Effector memory CD8-positive, alpha-beta T cell (primary cell): Measurements from ENCODE around the gene CERKL.

Experiments
- ATAC-seq: fragments of 150-1000 bp; cut with Tn5 transposase; replicated peaks from 2 replicates; pipeline ENCODE4 v1.10.0; 2021; ENCODE audit warnings: mild to moderate bottlenecking, moderate library complexity
- DNase-seq, 3 experiments: peaks; one replicate each; pipeline ENCODE4 v3.0.0; 2021
- H3K27ac Mint-ChIP-seq, 2 donors: one replicate each; pipeline ENCODE4 v1.8.0; 2022; ENCODE audit warnings: mild to moderate bottlenecking in 2 of 2, mixed read lengths in 2 of 2, moderate library complexity in 2 of 2
- H3K27me3 Mint-ChIP-seq, 2 donors: one replicate each; pipeline ENCODE4 v1.8.0; 2022; ENCODE audit warnings: mixed read lengths in 2 of 2
- H3K36me3 Mint-ChIP-seq: one replicate; pipeline ENCODE4 v1.8.0; 2022; ENCODE audit warnings: mild to moderate bottlenecking, moderate library complexity, mixed read lengths; ENCODE audit not compliant: insufficient read depth
- H3K4me1 Mint-ChIP-seq, 2 donors: one replicate each; pipeline ENCODE4 v1.8.0; 2022; ENCODE audit warnings: low read depth in 2 of 2, mixed read lengths in 2 of 2
- H3K4me3 Mint-ChIP-seq, 2 donors: one replicate each; pipeline ENCODE4 v1.8.0; 2022; ENCODE audit warnings: mild to moderate bottlenecking in 2 of 2, mixed read lengths in 2 of 2, moderate library complexity in 2 of 2
- H3K9me3 Mint-ChIP-seq, 2 donors: one replicate each; pipeline ENCODE4 v1.8.0; 2022; ENCODE audit warnings: mixed read lengths in 2 of 2

The CERKL gene

DNA sequence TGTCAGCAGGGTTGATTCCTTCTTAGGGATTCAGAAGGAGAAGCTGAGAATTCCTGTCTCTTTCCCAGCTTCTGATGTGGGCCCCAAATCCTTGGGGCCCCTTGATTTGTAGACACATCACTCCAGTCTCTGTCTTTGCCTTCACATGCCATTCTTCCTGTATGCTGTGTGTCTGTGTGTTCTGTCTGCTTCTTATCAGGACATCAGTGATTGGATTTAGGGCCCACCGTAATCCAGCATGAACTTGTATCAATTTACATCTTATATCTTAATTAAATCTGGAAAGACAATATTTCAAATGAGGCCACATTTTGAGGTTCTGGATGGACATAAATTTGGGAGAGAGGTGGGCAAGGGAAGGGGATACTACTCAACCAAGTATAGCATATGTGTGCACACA lies 13.7 kb upstream of the CERKL start:
- no peaks in the 10 kb centered on the region for H3K4me1 Mint-ChIP-seq
- peaks cover 61 to 65% of the 10 kb centered on the region in 2 donors for H3K27me3 Mint-ChIP-seq
- no peaks in the 10 kb centered on the region for H3K36me3 Mint-ChIP-seq
- no peaks in the 10 kb centered on the region for H3K9me3 Mint-ChIP-seq
- no peak overlapping the region for H3K4me3 Mint-ChIP-seq
- DNase-seq (no peak), ATAC-seq (no peak)
- H3K27ac Mint-ChIP-seq = no peak overlapping the region

DNA sequence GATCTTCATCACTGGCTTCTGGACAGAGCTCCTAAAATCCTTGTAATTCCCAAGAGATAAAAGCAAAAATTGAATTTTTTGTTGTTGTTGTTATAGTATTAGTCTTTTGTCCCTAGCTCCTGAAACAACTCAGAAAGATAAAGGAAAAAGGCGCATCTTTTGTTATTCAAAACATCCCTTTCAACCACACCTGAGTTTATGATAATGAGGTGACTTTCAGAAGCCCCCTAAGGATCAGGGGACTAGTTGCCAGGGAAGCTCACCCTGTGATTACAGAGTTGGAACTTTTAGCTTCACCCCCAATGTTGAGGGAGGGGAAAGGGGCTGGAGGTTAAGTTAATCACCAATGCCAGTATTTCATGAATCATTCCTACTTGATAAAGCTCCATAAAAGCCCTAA lies 10.3 kb upstream of the CERKL start:
- Mint-ChIP-seq H3K9me3 (no peaks in the 10 kb centered on the region), H3K27ac (no peak overlapping the region), H3K4me3 (no peak overlapping the region), H3K36me3 (no peaks in the 10 kb centered on the region), H3K4me1 (no peaks in the 10 kb centered on the region), H3K27me3 (peaks cover 42 to 53% of the 10 kb centered on the region in 2 donors)
- no peak for ATAC-seq
- no peak for DNase-seq

DNA sequence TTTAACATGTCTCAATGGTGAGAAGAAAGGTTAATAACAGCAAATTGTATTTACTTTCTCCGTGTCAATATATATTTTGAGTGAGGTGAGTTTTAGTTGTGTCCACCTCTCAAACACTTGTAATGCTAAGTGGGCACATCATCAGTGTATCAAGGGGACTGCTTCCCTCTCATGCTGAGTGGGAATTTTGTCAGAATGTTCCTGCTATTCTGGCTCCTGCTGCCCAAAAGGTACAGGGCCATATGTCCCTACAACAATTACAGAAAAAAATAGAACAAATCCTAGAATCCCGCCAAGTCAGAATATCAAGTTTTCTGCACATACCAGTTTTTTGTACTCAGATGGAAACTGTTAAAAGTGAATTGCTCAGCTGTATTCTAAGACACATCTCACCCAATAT lies 5.4 kb upstream of the CERKL start:
- no peaks in the 10 kb centered on the region for H3K36me3 Mint-ChIP-seq
- H3K27ac Mint-ChIP-seq = no peak overlapping the region
- ATAC-seq (no peak), DNase-seq (no peak)
- peaks cover 50 to 61% of the 10 kb centered on the region in 2 donors for H3K27me3 Mint-ChIP-seq
- no peak overlapping the region for H3K4me3 Mint-ChIP-seq
- H3K4me1 Mint-ChIP-seq = peaks cover 0 to under 1% of the 10 kb centered on the region in 2 donors
- no peaks in the 10 kb centered on the region for H3K9me3 Mint-ChIP-seq

DNA sequence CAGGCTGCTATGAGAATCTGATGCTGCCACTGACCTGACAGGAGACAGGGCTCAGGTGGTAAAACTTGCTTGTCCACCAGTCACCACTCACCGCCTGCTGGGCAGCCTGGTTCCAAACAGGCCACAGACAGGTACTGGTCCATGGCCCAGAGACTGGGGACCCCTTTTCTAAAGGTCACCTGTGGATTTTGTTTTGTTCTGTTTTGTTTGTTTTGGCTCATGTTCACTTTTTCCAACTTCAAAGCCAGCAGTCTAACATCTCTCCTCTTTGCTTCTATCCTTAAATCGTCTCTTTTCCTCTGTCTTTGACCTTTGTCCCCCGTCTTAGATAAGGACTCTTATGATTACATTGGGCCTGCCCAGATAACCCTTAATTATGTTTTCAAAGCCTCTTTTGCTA lies 3.3 kb upstream of the CERKL start:
- no peaks in the 10 kb centered on the region for H3K9me3 Mint-ChIP-seq
- no peaks in the 10 kb centered on the region for H3K36me3 Mint-ChIP-seq
- peaks cover 49 to 70% of the 10 kb centered on the region in 2 donors for H3K27me3 Mint-ChIP-seq
- ATAC-seq (no peak), DNase-seq (no peak)
- H3K27ac Mint-ChIP-seq = no peak overlapping the region
- H3K4me1 Mint-ChIP-seq = peaks cover 4 to 6% of the 10 kb centered on the region in 2 donors
- H3K4me3 Mint-ChIP-seq = no peak overlapping the region

DNA sequence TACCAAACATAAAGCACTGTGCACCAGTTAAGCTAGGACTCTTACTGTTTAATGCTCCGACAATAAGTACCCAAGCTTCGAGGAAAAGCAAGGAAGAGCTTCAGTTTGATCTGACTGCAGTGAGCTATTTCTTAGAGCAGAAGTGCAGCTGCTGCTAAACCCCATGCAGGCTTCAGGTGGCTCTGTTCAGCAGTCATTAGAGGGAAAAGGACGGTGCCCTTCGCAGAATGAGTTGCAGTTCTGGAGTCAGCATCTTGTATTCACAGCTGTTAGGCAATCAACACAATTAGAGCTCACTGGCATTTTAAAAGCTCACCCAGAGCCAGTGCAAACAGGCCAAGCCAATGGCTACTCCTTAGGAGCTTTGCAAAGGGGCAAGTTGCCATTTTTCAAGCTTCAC lies 1.5 kb upstream of the CERKL start:
- ATAC-seq (no peak), DNase-seq (no peak)
- no peak overlapping the region for H3K27ac Mint-ChIP-seq
- H3K9me3 Mint-ChIP-seq = no peaks in the 10 kb centered on the region
- H3K27me3 Mint-ChIP-seq = peaks cover 61 to 87% of the 10 kb centered on the region in 2 donors
- H3K4me3 Mint-ChIP-seq = no peak overlapping the region
- no peaks in the 10 kb centered on the region for H3K36me3 Mint-ChIP-seq
- peaks cover 4 to 6% of the 10 kb centered on the region in 2 donors for H3K4me1 Mint-ChIP-seq

DNA sequence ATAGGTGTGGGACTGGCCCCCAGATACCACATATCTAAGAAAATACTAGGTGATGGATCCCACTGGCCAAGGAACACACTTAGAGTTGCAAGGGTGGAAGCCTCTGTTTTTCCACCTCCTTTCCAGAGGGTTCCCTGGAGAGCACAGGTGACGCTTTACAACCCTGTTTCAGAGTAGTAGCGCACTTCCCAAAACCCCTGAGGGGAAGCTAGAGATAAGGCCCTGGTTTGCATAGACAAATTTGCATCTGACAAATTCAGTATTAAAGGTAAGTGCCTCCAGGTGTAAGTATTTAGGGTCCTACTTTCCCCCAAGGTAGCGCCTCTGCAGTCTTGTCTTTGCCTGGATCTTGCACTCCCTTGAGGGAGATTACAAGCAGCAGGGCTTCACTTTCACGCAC lies 474 bp upstream of the CERKL start:
- DNase-seq = no peak
- Mint-ChIP-seq H3K4me1 (peaks cover 4 to 6% of the 10 kb centered on the region in 2 donors), H3K36me3 (no peaks in the 10 kb centered on the region), H3K27me3 (peaks cover 71 to 94% of the 10 kb centered on the region in 2 donors), H3K4me3 (peak overlapping the region; percentile 74 to 83), H3K9me3 (no peaks in the 10 kb centered on the region), H3K27ac (no peak overlapping the region)
- ATAC-seq = no peak

DNA sequence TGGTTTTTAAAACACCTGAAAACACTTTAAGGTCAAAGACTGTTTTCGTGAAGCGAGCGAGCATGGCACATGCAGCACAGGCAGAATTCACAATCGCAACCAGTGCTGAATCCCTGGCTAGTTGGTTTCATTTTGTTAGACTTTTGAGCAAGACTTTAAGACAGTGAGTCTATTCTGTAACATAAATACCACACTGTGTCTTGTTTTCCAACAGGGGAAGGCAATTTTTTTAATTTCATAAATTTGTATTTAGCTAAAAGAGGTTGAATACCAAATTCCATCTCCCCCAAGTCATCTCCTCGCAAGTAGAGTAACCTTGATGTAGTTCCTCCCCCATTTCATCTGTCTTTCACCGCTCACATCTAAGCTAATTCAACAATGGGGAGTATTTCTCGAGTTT lies 1.4 kb downstream of the CERKL start:
- H3K27me3 Mint-ChIP-seq = peaks cover 82 to 95% of the 10 kb centered on the region in 2 donors
- no peaks in the 10 kb centered on the region for H3K36me3 Mint-ChIP-seq
- no peaks in the 10 kb centered on the region for H3K9me3 Mint-ChIP-seq
- no peak overlapping the region for H3K27ac Mint-ChIP-seq
- DNase-seq = no peak
- ATAC-seq = no peak
- no peak overlapping the region for H3K4me3 Mint-ChIP-seq
- H3K4me1 Mint-ChIP-seq = peaks cover 4 to 6% of the 10 kb centered on the region in 2 donors

DNA sequence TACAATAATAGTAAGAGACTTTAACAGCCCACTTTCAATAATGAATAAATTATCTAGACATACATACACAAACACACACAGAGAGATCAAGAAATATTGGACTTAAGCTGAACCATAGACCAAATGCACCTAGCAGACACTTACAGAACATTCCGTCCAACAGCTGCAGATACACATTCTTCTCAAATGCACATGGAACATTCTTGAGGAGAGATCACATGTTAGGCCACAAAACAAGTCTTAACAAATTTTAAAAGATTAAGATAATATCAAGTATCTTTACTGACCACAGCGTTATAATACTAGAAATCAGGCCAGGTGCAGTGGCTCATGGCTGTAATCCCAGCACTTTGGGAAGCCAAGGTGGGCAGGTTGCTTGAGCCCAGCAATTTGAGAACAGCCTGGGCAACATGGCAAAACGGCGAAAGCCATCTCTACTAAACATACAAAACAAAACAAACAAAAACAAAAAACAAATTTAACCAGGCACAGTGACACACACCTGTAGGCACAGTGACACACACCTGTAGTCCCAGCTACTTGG lies 7.4 kb downstream of the CERKL start:
- no peaks in the 10 kb centered on the region for H3K36me3 Mint-ChIP-seq
- DNase-seq (no peak), ATAC-seq (no peak)
- H3K4me3 Mint-ChIP-seq = no peak overlapping the region
- no peaks in the 10 kb centered on the region for H3K9me3 Mint-ChIP-seq
- no peaks in the 10 kb centered on the region for H3K4me1 Mint-ChIP-seq
- no peak overlapping the region for H3K27ac Mint-ChIP-seq
- H3K27me3 Mint-ChIP-seq = peaks cover 85 to 88% of the 10 kb centered on the region in 2 donors

DNA sequence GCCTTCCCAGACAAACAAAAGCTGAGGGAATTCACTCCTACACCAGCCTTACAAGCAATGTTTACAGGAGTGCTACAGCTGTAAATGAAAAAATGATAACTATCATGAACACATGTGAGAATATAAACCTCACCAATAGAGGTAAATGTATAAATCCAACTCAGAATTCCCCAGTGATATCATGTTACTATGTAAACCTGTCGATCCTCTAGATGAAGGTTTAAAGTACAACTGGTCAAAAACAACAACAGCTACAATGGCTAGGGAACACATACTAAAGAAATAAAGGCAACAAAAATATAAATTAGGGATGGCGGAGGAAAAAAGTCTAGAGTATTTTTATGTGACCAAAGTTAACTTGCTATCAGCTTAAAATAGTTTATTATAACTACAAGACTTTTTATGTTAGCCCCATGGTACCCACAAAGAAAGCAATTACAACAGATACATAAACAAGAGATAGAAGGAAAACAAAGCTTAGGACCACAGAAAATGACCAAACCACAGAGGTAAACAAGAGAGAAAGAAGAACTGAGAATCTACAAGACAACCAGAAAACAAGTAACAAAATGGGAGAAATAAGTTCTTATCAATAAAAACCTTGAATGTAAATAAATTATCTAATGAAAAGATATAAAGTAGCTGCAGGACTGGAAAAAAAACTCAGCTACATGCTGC lies 8.3 kb downstream of the CERKL start:
- no peak for ATAC-seq
- Mint-ChIP-seq H3K27ac (no peak overlapping the region), H3K4me1 (no peaks in the 10 kb centered on the region), H3K27me3 (peaks cover 88 to 89% of the 10 kb centered on the region in 2 donors), H3K9me3 (no peaks in the 10 kb centered on the region), H3K4me3 (no peak overlapping the region), H3K36me3 (no peaks in the 10 kb centered on the region)
- no peak for DNase-seq

DNA sequence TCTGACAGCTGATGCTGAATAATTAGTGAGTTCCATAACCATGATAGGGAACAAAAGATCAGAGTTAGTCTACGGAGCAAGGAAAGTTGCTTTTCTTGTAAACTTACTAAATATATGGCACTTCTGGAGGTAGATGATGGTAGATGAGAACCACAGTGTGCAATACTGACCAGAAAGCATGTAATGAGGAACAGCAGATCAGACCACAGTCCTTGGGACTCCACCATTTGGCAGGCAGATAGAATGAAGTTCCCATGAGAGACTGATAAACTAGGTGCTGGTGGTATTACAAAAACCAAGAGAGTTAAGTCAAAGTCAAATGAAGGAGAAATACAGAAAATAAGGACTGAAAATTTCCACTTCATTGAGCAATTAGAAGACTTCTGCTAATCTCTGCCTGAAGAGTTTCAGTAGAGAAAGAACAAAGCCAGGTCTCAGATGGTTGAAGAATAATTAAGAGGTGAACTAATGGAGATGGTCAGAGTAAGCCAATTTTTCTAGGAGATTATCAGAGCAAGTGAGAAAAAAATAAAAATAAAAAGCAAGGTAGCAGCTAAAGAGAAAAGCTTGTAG lies 10.4 kb downstream of the CERKL start:
- Mint-ChIP-seq H3K27me3 (peaks cover 77 to 79% of the 10 kb centered on the region in 2 donors), H3K4me1 (no peaks in the 10 kb centered on the region), H3K27ac (no peak overlapping the region), H3K4me3 (no peak overlapping the region), H3K9me3 (no peaks in the 10 kb centered on the region), H3K36me3 (no peaks in the 10 kb centered on the region)
- DNase-seq (no peak), ATAC-seq (no peak)

DNA sequence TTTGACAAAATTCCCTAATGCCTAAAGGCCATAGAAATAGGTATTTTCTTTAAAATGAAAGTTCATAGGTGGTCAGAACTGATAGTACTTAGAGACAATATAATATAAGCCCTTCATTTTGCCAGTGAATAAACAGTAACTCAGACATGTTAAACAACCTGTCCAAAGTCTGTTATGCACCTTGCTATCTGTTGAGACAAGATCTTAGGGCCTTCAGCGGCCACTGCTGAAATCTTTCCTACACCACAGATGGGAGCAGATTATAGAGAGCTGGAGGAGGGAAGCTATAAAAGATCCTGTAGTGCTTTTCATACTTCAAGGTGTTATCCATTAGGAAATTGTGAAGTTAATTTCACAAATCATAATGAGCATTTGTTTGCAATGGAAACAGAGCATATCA lies 13.8 kb downstream of the CERKL start:
- H3K4me1 Mint-ChIP-seq = no peaks in the 10 kb centered on the region
- H3K27ac Mint-ChIP-seq = no peak overlapping the region
- no peaks in the 10 kb centered on the region for H3K36me3 Mint-ChIP-seq
- H3K27me3 Mint-ChIP-seq = peaks cover 65 to 68% of the 10 kb centered on the region in 2 donors
- H3K4me3 Mint-ChIP-seq = no peak overlapping the region
- no peaks in the 10 kb centered on the region for H3K9me3 Mint-ChIP-seq
- no peak for ATAC-seq
- DNase-seq = no peak

DNA sequence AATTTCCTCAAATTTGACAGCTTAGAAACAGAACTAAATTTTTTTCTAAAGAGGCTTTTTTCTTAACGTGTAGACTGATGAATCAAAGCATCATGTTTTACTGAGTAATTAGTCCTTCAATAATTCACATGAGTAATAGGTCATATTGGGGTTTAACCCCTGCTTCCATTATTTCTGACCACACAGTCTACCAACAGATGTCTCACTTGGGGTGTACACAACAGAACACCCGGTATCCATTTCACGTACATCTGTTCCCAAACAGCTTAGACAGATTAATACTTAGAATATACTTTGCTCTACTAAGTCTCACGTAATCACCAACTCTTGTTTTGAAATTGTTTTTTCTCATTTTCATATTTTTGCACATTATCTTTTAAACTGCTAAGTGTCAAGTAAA lies 14.8 kb downstream of the CERKL start:
- no peaks in the 10 kb centered on the region for H3K4me1 Mint-ChIP-seq
- no peaks in the 10 kb centered on the region for H3K9me3 Mint-ChIP-seq
- no peak overlapping the region for H3K27ac Mint-ChIP-seq
- DNase-seq (no peak), ATAC-seq (no peak)
- no peak overlapping the region for H3K4me3 Mint-ChIP-seq
- H3K36me3 Mint-ChIP-seq = no peaks in the 10 kb centered on the region
- peaks cover 55 to 57% of the 10 kb centered on the region in 2 donors for H3K27me3 Mint-ChIP-seq

DNA sequence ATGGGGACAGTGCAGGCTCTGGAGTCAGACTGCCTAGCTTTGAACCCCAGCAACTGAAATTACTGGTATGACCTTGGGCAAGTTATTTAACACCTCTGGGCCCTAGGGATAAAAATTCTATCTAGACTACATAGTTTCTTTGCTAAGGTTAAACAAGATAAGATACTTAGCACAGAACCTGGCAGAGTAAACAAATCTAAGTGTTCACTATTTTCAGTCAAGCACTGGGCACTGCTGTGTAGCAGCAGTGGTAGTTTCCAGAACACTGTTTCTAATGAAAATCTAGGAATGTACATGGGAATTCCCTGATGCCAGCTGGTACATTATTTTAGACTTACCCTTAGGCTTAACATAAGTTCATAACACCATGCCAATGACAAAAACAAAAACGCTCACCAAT lies 17.2 kb downstream of the CERKL start:
- H3K4me1 Mint-ChIP-seq = no peaks in the 10 kb centered on the region
- H3K27ac Mint-ChIP-seq = no peak overlapping the region
- H3K27me3 Mint-ChIP-seq = peaks cover 42 to 47% of the 10 kb centered on the region in 2 donors
- no peaks in the 10 kb centered on the region for H3K36me3 Mint-ChIP-seq
- no peaks in the 10 kb centered on the region for H3K9me3 Mint-ChIP-seq
- DNase-seq (no peak), ATAC-seq (no peak)
- H3K4me3 Mint-ChIP-seq = no peak overlapping the region

DNA sequence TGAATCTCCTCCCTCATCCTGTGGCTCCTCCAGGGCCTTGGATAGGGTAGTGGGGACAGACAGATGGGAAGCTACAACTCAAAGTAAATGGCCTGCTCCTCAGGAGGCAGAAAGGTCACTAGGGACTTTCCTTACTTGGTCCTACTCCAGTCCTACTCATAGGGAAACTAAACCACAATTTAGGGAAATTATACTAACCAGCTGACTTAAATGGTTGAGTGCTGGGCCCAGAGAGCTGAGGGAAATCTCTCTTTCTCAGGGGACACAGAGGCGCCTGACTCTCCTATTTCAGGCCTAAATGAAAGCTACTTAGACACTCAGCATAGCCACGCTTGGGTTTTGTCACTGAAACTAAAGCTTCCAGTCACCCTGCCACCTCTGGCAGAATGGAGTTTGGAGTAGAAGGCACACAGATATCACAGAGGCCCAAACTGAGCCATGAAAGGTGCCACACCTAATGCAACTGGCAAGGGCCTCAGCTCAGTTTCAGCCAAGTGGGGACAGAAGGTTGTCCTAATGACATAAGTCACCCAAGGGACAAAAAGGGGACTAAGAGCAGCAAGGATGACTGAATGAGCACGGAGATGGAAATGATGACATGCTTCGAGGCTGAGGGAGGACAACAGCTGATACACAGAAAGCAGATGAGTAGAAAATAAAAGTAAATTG lies 24.0 kb downstream of the CERKL start:
- no peak for DNase-seq
- Mint-ChIP-seq H3K4me3 (no peak overlapping the region), H3K4me1 (no peaks in the 10 kb centered on the region), H3K27me3 (peaks cover 27 to 46% of the 10 kb centered on the region in 2 donors), H3K9me3 (no peaks in the 10 kb centered on the region), H3K27ac (no peak overlapping the region), H3K36me3 (no peaks in the 10 kb centered on the region)
- ATAC-seq = no peak
